HCT116 (cell line): ENCODE results near the gene SAMD14. TPM values are rescaled to one million over a fixed set of nuclear protein-coding genes. Genes with fewer than 3 reads are reported as not detected.

Experiments
- ATAC-seq: fragments of 200-7000 bp; cut with Tn5 transposase; 2 replicates; pipeline ENCODE4 v1.9.1; 2020; ENCODE audit warnings: mild to moderate bottlenecking, moderate library complexity
- BruUV-seq: library from RNA; stranded (reverse); fragments of 400-500 nt; replicated peaks from 2 replicates; lab custom pipeline; 2021; lab: Mats Ljungman, UMichigan
- CTCF ChIA-PET: fragments of 300-600 bp; sonication (Branson Sonifier 250); formaldehyde crosslinking; loops from one replicate; lab custom pipeline; 2021; ENCODE audit warnings: antibody characterized with exemption; lab: Charles Lee
- POLR2A ChIA-PET: fragments of 300-600, 350-600 bp; sonication (Branson Sonifier 250); formaldehyde crosslinking; loops from one replicate; lab custom pipeline; 2021; ENCODE audit warnings: antibody characterized with exemption; lab: Charles Lee
- RAD21 ChIA-PET, 2 experiments: fragments of 300-600 bp; sonication (Branson Sonifier 250); formaldehyde crosslinking; loops; one replicate each; lab custom pipeline; 2023; ENCODE audit warnings: low total read pairs in 2 of 2; ENCODE audit not compliant: uncharacterized antibody in 2 of 2, unreplicated experiment in 2 of 2, low non-redundant PET in 1 of 2; lab: Charles Lee
- DNase-seq: peaks from one replicate; pipeline ENCODE4 v3.0.0-alpha.2; 2010; ENCODE audit warnings: low read depth, low spot score
- H2AFZ ChIP-seq: fragments of 200-600 bp; shearing (Covaris generic), sonication (generic); 2 replicates; pipeline ENCODE4 v1.6.1; 2017; ENCODE audit warnings: low read depth, mixed run types, mixed read lengths, antibody characterized with exemption, low read length; ENCODE audit not compliant: poor library complexity, severe bottlenecking
- H3K27ac ChIP-seq: 2 replicates; pipeline ENCODE4 v1.5.1; 2012; ENCODE audit warnings: low read depth, low read length
- H3K27me3 ChIP-seq: fragments of 200-600 bp; sonication (generic); 2 replicates; pipeline ENCODE4 v1.6.1; 2016; ENCODE audit warnings: mixed run types, low read length, mixed read lengths; ENCODE audit not compliant: insufficient read depth
- H3K36me3 ChIP-seq, 2 experiments: fragments of 200-500 bp in 1 of 2; fragments of 200-600 bp in 1 of 2; sonication (Bioruptor generic) in 1 of 2; sonication (generic) in 1 of 2; 2 replicates each; pipeline versions ENCODE4 v1.5.1 to v1.6.1; 2014 to 2016; ENCODE audit warnings: low read length in 2 of 2, inconsistent platforms in 1 of 2, mixed read lengths in 1 of 2, mixed run types in 1 of 2; ENCODE audit not compliant: insufficient read depth in 2 of 2, control insufficient read depth in 1 of 2
- H3K4me1 ChIP-seq, 2 experiments: fragments of 200-600 bp in 1 of 2; sonication (generic) in 1 of 2; 2 replicates each; pipeline versions ENCODE4 v1.5.1 to v1.6.1; 2012 to 2017; ENCODE audit warnings: low read length in 2 of 2, inconsistent platforms in 1 of 2, mild to moderate bottlenecking in 1 of 2, mixed read lengths in 1 of 2, mixed run types in 1 of 2, moderate library complexity in 1 of 2; ENCODE audit not compliant: insufficient read depth in 2 of 2, control insufficient read depth in 1 of 2
- H3K4me2 ChIP-seq: fragments of 200-600 bp; sonication (generic); 2 replicates; pipeline ENCODE4 v1.6.1; 2017; ENCODE audit warnings: mixed run types, low read length, mixed read lengths
- H3K4me3 ChIP-seq, 2 experiments: fragments of 200-600 bp in 1 of 2; sonication (generic) in 1 of 2; replicated peaks in 1 of 2; 2 replicates each; pipeline ENCODE4 v1.5.1; 2011 to 2016; ENCODE audit warnings: low read length in 2 of 2, control low read depth in 1 of 2, low read depth in 1 of 2, mild to moderate bottlenecking in 1 of 2, mixed read lengths in 1 of 2, mixed run types in 1 of 2
- H3K79me2 ChIP-seq: fragments of 200-600 bp; sonication (generic); 2 replicates; pipeline ENCODE4 v1.6.1; 2017; ENCODE audit warnings: mild to moderate bottlenecking, mixed run types, low read length, moderate library complexity, mixed read lengths; ENCODE audit not compliant: insufficient read depth
- H3K9ac ChIP-seq: fragments of 200-600 bp; sonication (generic); 2 replicates; pipeline ENCODE4 v1.6.1; 2016; ENCODE audit warnings: low read length, mixed read lengths
- H3K9me2 ChIP-seq: fragments of 200-600 bp; sonication (generic), shearing (Covaris generic); 2 replicates; pipeline ENCODE4 v1.6.1; 2017; ENCODE audit warnings: mixed run types, mild to moderate bottlenecking, moderate library complexity; ENCODE audit not compliant: insufficient read depth
- H3K9me3 ChIP-seq, 2 experiments: fragments of 200-500 bp in 1 of 2; fragments of 200-600 bp in 1 of 2; sonication (Bioruptor generic) in 1 of 2; sonication (generic) in 1 of 2; 2 replicates each; pipeline ENCODE4 v1.6.1; 2014 to 2017; ENCODE audit warnings: low read length in 2 of 2, mixed read lengths in 2 of 2, inconsistent platforms in 1 of 2, low read depth in 1 of 2, mild to moderate bottlenecking in 1 of 2, mixed run types in 1 of 2, moderate library complexity in 1 of 2; ENCODE audit not compliant: control insufficient read depth in 1 of 2, insufficient read depth in 1 of 2
- H4K20me1 ChIP-seq: fragments of 200-600 bp; sonication (generic), shearing (Covaris generic); 2 replicates; pipeline ENCODE4 v1.6.1; 2017; ENCODE audit warnings: mixed run types, mild to moderate bottlenecking, moderate library complexity; ENCODE audit not compliant: insufficient read depth
- CEBPB ChIP-seq: IDR thresholded peaks from 2 replicates; pipeline ENCODE4 v1.6.1; 2012; ENCODE audit warnings: low read depth
- EGR1 ChIP-seq: IDR thresholded peaks from 2 replicates; pipeline ENCODE4 v1.6.1; 2012; ENCODE audit warnings: low read depth
- ELF1 ChIP-seq: IDR thresholded peaks from 2 replicates; pipeline ENCODE4 v1.6.1; 2012; ENCODE audit warnings: low read depth, borderline replicate concordance
- EZH2 ChIP-seq: fragments of 200-600 bp; sonication (generic); IDR thresholded peaks from 2 replicates; pipeline ENCODE4 v1.6.1; 2017; ENCODE audit warnings: antibody characterized with exemption, mixed run types
- JUND ChIP-seq: IDR thresholded peaks from 2 replicates; pipeline ENCODE4 v1.6.1; 2012
- POLR2A ChIP-seq: IDR thresholded peaks from 2 replicates; pipeline ENCODE4 v1.7.0; 2011; ENCODE audit warnings: borderline replicate concordance; ENCODE audit not compliant: insufficient read depth, insufficient read length; ENCODE audit errors: extremely low read depth
- POLR2AphosphoS5 ChIP-seq: IDR thresholded peaks from 2 replicates; pipeline ENCODE4 v1.6.1; 2011; ENCODE audit warnings: mild to moderate bottlenecking, low read depth, low read length, moderate library complexity
- RAD21 ChIP-seq: IDR thresholded peaks from 2 replicates; pipeline ENCODE4 v1.6.1; 2012; ENCODE audit warnings: low read depth, mild to moderate bottlenecking
- SIN3A ChIP-seq: IDR thresholded peaks from 2 replicates; pipeline ENCODE4 v1.6.1; 2012; ENCODE audit warnings: low read depth
- TCF7L2 ChIP-seq: IDR thresholded peaks from 2 replicates; pipeline ENCODE4 v1.7.0; 2011; ENCODE audit warnings: borderline replicate concordance, inconsistent platforms; ENCODE audit not compliant: insufficient read depth, insufficient read length; ENCODE audit errors: extremely low read depth
- YY1 ChIP-seq: IDR thresholded peaks from 2 replicates; pipeline ENCODE4 v1.6.1; 2011; ENCODE audit warnings: low read length, low read depth, moderate library complexity, mild to moderate bottlenecking; ENCODE audit not compliant: insufficient replicate concordance; ENCODE audit errors: extremely low read depth
- ZFX ChIP-seq: fragments of 450-650 bp; IDR thresholded peaks from 2 replicates; pipeline ENCODE4 v1.6.1; 2017
- intact Hi-C: fragments of 100-400 bp; cut with micrococcal nuclease; formaldehyde crosslinking; loops from 2 replicates; pipeline ENCODE4 v1.10.0; 2022
- total RNA-seq: library from RNA; stranded (reverse); gene quantifications from one replicate; pipeline ENCODE4 v1.2.1, GENCODE V29; 2021; ENCODE audit not compliant: unreplicated experiment
- TF ChIP-seq, protein P1 (sequence below): IDR thresholded peaks from 2 replicates; pipeline ENCODE4 v1.6.1; 2012
- TF ChIP-seq, protein P2 (sequence below), 3 experiments: fragments of 200-600 bp in 1 of 3; sonication (generic) in 1 of 3; IDR thresholded peaks in 2 of 3; conservative IDR thresholded peaks in 1 of 3; 2 replicates each; pipeline ENCODE4 v1.5.1; 2012 to 2017; ENCODE audit warnings: low read depth in 2 of 3, low read length in 2 of 3, antibody characterized with exemption in 1 of 3, borderline replicate concordance in 1 of 3, control low read depth in 1 of 3, mild to moderate bottlenecking in 1 of 3, mixed read lengths in 1 of 3, mixed run types in 1 of 3, moderate library complexity in 1 of 3; ENCODE audit not compliant: insufficient read depth in 1 of 3

SAMD14 gene
- total RNA-seq, 1 experiment from 2014 or later = 1.5 TPM

DNA sequence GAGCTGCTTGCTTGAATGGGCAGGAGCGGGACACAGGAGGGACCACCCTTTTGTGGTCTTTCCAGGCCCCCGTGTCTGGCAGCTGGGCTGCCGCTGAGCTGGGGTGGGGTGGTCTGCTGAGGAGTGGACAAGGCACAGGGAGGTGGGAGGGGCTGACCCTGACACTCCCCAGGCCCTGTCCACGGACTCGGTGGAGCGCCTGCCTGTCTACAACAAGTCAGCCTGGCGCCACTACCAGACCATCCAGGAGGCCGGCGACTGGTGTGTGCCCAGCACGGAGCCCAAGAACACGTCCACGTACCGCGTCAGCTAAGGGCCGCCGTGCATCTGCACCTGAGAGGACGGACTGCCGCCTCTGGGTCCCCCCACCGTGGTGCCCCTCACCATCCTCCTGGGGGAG is 20.2 kb downstream of the SAMD14 start:
- ChIA-PET RAD21 (no interaction called here), POLR2A (no interaction called here), CTCF (interaction anchor here (2.5 kb wide), 1 partner anchor 16 kb away, joined by 7 read pairs; no protein-coding TSS in a partner anchor)
- H2AFZ ChIP-seq = no peak overlapping the region
- H3K9ac ChIP-seq = no peak overlapping the region
- no peak overlapping the region for H3K27ac ChIP-seq
- ATAC-seq = no peak
- H3K4me3 ChIP-seq = no peak overlapping the region
- H3K4me2 ChIP-seq = no peak overlapping the region
- no TSS peak for BruUV-seq
- TF ChIP-seq EGR1 (no peak), ELF1 (no peak), RAD21 (no peak), SIN3A (no peak), POLR2A (no peak), ZFX (no peak), CEBPB (no peak), JUND (no peak), EZH2 (no peak), TCF7L2 (no peak), YY1 (no peak), POLR2AphosphoS5 (no peak)
- TF ChIP-seq, protein P1, sequence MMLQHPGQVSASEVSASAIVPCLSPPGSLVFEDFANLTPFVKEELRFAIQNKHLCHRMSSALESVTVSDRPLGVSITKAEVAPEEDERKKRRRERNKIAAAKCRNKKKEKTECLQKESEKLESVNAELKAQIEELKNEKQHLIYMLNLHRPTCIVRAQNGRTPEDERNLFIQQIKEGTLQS = no peak
- TF ChIP-seq, protein P2, sequence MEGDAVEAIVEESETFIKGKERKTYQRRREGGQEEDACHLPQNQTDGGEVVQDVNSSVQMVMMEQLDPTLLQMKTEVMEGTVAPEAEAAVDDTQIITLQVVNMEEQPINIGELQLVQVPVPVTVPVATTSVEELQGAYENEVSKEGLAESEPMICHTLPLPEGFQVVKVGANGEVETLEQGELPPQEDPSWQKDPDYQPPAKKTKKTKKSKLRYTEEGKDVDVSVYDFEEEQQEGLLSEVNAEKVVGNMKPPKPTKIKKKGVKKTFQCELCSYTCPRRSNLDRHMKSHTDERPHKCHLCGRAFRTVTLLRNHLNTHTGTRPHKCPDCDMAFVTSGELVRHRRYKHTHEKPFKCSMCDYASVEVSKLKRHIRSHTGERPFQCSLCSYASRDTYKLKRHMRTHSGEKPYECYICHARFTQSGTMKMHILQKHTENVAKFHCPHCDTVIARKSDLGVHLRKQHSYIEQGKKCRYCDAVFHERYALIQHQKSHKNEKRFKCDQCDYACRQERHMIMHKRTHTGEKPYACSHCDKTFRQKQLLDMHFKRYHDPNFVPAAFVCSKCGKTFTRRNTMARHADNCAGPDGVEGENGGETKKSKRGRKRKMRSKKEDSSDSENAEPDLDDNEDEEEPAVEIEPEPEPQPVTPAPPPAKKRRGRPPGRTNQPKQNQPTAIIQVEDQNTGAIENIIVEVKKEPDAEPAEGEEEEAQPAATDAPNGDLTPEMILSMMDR (IDR thresholded peaks at IDR 0.05 in 2 of 3, conservative IDR thresholded peaks at IDR 0.05 in 1 of 3; ENCODE audit: borderline replicate concordance in 1 of 3, insufficient read depth in 1 of 3, low read depth in 2 of 3, low read length in 2 of 3) = no peak
- no peaks in the 10 kb centered on the region for H3K9me2 ChIP-seq
- no peaks in the 10 kb centered on the region for H3K27me3 ChIP-seq
- H3K4me1 ChIP-seq = peaks cover 0 to 13% of the 10 kb centered on the region in 2 experiments; a peak in 2 of 4 replicates
- no peak for DNase-seq
- intact Hi-C loops = no loop called here
- peaks cover 0 to 5% of the 10 kb centered on the region in 2 experiments; a peak in 1 of 4 replicates for H3K36me3 ChIP-seq
- no peaks in the 10 kb centered on the region for H4K20me1 ChIP-seq
- no peaks in the 10 kb centered on the region for H3K9me3 ChIP-seq
- no peaks in the 10 kb centered on the region for H3K79me2 ChIP-seq
